Endothelial cell of umbilical vein (primary cell): Measurements from ENCODE around the gene UTRN.

Source experiments
- CTCF ChIP-seq, 2 donors: IDR thresholded peaks; 1 replicate in 1 of 2; 2 replicates in 1 of 2; pipeline ENCODE4 v1.5.1; 2011; ENCODE audit warnings: low read length in 2 of 2, mild to moderate bottlenecking in 2 of 2, moderate library complexity in 2 of 2, control low read depth in 1 of 2, inconsistent platforms in 1 of 2, low read depth in 1 of 2; ENCODE audit not compliant: insufficient read depth in 1 of 2; ENCODE audit errors: extremely low read depth in 1 of 2
- EZH2 ChIP-seq: IDR thresholded peaks from 2 replicates; pipeline ENCODE4 v1.6.1; 2012; ENCODE audit warnings: borderline replicate concordance, low read depth, mild to moderate bottlenecking, moderate library complexity, low read length, inconsistent platforms; ENCODE audit not compliant: severe bottlenecking
- JUN ChIP-seq: IDR thresholded peaks from 2 replicates; pipeline ENCODE4 v1.6.1; 2011; ENCODE audit warnings: borderline replicate concordance, low read depth; ENCODE audit not compliant: insufficient read length, insufficient read depth
- POLR2A ChIP-seq: IDR thresholded peaks from 2 replicates; pipeline ENCODE4 v1.6.1; 2012; ENCODE audit warnings: low read depth, mild to moderate bottlenecking, control low read depth, low read length

GRCh38 chr6:144310765-144311164, 25.6 kb downstream of the UTRN start:
- TF ChIP-seq CTCF (IDR thresholded peaks at IDR 0.05; ENCODE audit: extremely low read depth in 1 of 2, insufficient read depth in 1 of 2, low read depth in 1 of 2, low read length in 2 of 2) (no peak), POLR2A (no peak), EZH2 (no peak), JUN (no peak)
